Neutrophil (primary cell): ENCODE data around the gene ZNF415.

Source experiments
- H3K27ac ChIP-seq: fragments of 200-600 bp; sonication (generic); 2 replicates; pipeline ENCODE4 v1.5.1; 2016; ENCODE audit warnings: mild to moderate bottlenecking, moderate library complexity
- H3K27me3 ChIP-seq: fragments of 200-600 bp; sonication (generic); 2 replicates; pipeline ENCODE4 v1.6.0; 2016; ENCODE audit warnings: mild to moderate bottlenecking
- H3K36me3 ChIP-seq: fragments of 200-600 bp; sonication (generic); 2 replicates; pipeline ENCODE4 v1.5.1; 2017
- H3K4me1 ChIP-seq, 2 experiments: fragments of 200-600 bp in 1 of 2; sonication (generic) in 1 of 2; 1 replicate in 1 of 2; 2 replicates in 1 of 2; pipeline versions ENCODE4 v1.5.1 to v1.6.1; 2013 to 2016; ENCODE audit warnings: low read depth in 1 of 2, low read length in 1 of 2, mild to moderate bottlenecking in 1 of 2, moderate library complexity in 1 of 2; ENCODE audit not compliant: control insufficient read depth in 1 of 2, insufficient read depth in 1 of 2
- H3K4me3 ChIP-seq, 2 experiments: fragments of 200-600 bp in 1 of 2; sonication (generic) in 1 of 2; 1 replicate in 1 of 2; 2 replicates in 1 of 2; pipeline ENCODE4 v1.5.1; 2013 to 2016; ENCODE audit warnings: low read depth in 1 of 2, low read length in 1 of 2, mild to moderate bottlenecking in 1 of 2, moderate library complexity in 1 of 2
- H3K9me3 ChIP-seq: fragments of 200-600 bp; sonication (generic); 2 replicates; pipeline ENCODE4 v1.5.1; 2016
- CTCF ChIP-seq: fragments of 200-600 bp; sonication (generic); IDR thresholded peaks from 2 replicates; pipeline ENCODE4 v1.5.1; 2016; ENCODE audit warnings: antibody characterized with exemption

The ZNF415 gene

GRCh38 chr19:53132141-53132991 lies at the start of gene ZNF415:
Gene ZNF415, minus strand, starts transcription at chr19:53132910. Its CDS starts 10,234 bp downstream, at chr19:53122676.
- Histone ChIP-seq H3K36me3 (no peaks in the 10 kb centered on the region), H3K4me1 (peaks cover 7 to 25% of the 10 kb centered on the region in 2 experiments), H3K27ac (no peak within 1 kb of the TSS), H3K9me3 (no peaks in the 10 kb centered on the region), H3K4me3 (peak within 1 kb of the TSS; percentile 59 to 74), H3K27me3 (peaks cover 28% of the 10 kb centered on the region)
- no peak for TF ChIP-seq CTCF

GRCh38 chr19:53182202-53182601 lies 49.5 kb upstream of the ZNF415 start:
- Histone ChIP-seq H3K4me3 (no peak overlapping the region), H3K9me3 (no peaks in the 10 kb centered on the region), H3K4me1 (no peaks in the 10 kb centered on the region), H3K27ac (no peak overlapping the region), H3K27me3 (no peaks in the 10 kb centered on the region), H3K36me3 (no peaks in the 10 kb centered on the region)
- no peak for TF ChIP-seq CTCF

GRCh38 chr19:53177986-53178385 lies 45.3 kb upstream of the ZNF415 start:
- Histone ChIP-seq H3K9me3 (peaks cover 6% of the 10 kb centered on the region), H3K4me1 (no peaks in the 10 kb centered on the region), H3K27me3 (no peaks in the 10 kb centered on the region), H3K4me3 (no peak overlapping the region), H3K36me3 (no peaks in the 10 kb centered on the region), H3K27ac (no peak overlapping the region)
- TF ChIP-seq CTCF: no peak

GRCh38 chr19:53172889-53173288 lies 40.2 kb upstream of the ZNF415 start:
- Histone ChIP-seq H3K4me1 (no peaks in the 10 kb centered on the region), H3K4me3 (no peak overlapping the region), H3K27ac (no peak overlapping the region), H3K9me3 (peaks cover 10% of the 10 kb centered on the region), H3K27me3 (no peaks in the 10 kb centered on the region), H3K36me3 (no peaks in the 10 kb centered on the region)
- TF ChIP-seq CTCF: no peak

- H3K4me3 ChIP-seq: no peak overlapping the region
- no peak overlapping the region for H3K27ac ChIP-seq
- H3K9me3 ChIP-seq: peaks cover 24% of the 10 kb centered on the region
- no peaks in the 10 kb centered on the region for H3K36me3 ChIP-seq
- no peak for TF ChIP-seq CTCF
- no peaks in the 10 kb centered on the region for H3K27me3 ChIP-seq
- H3K4me1 ChIP-seq: no peaks in the 10 kb centered on the region
Observed at GRCh38 chr19:53165691-53166091, 33.0 kb upstream of the ZNF415 start.
